ENCODE data around the gene F8.
"Not testable (repeated sequence)": the region's sequence is repeated elsewhere in the genome, so short reads cannot be mapped to it uniquely, and the experiment has no call there.

Gene F8

GRCh38 chrX:155031657-155032056 is 9.1 kb upstream of the F8 start:
- no peak for DNase-seq (ENCODE audit: extremely low read depth in 1 of 2, low read depth in 1 of 2)

GRCh38 chrX:155028877-155029291 is 6.4 kb upstream of the F8 start:
- no peak for DNase-seq (ENCODE audit: extremely low read depth in 1 of 2, low read depth in 1 of 2)

GRCh38 chrX:155028129-155028528 is 5.6 kb upstream of the F8 start:
- DNase-seq (ENCODE audit: extremely low read depth in 1 of 2, low read depth in 1 of 2) = no peak

- no peak for DNase-seq (ENCODE audit: extremely low read depth in 1 of 2, low read depth in 1 of 2)
Observed at GRCh38 chrX:155027509-155028066, 5.1 kb upstream of the F8 start.

- peak; percentile 85 to 89 for DNase-seq (ENCODE audit: extremely low read depth in 1 of 2, low read depth in 1 of 2)
Observed at GRCh38 chrX:155026727-155027508, 4.4 kb upstream of the F8 start, which contains the start of gene FUNDC2. Gene FUNDC2 (plus strand): TSS chrX:155026844. CDS start chrX:155026939, 95 bp downstream.

- DNase-seq (ENCODE audit: extremely low read depth in 1 of 2, low read depth in 1 of 2) = no peak
Observed at GRCh38 chrX:155026420-155026726, 3.9 kb upstream of the F8 start.

GRCh38 chrX:155023907-155024833 is 1.6 kb upstream of the F8 start:
- no peak for DNase-seq (ENCODE audit: extremely low read depth in 1 of 2, low read depth in 1 of 2)

- DNase-seq (ENCODE audit: extremely low read depth in 1 of 2, low read depth in 1 of 2) = no peak
Observed at GRCh38 chrX:155020591-155020990, 1.9 kb downstream of the F8 start.

GRCh38 chrX:155009994-155010472 is 12.5 kb downstream of the F8 start:
- DNase-seq (ENCODE audit: extremely low read depth in 1 of 2, low read depth in 1 of 2) = no peak

GRCh38 chrX:155008578-155008977 is 13.9 kb downstream of the F8 start:
- not testable (repeated sequence) for DNase-seq (ENCODE audit: extremely low read depth in 1 of 2, low read depth in 1 of 2)

GRCh38 chrX:155006913-155007671 is 15.4 kb downstream of the F8 start:
- DNase-seq (ENCODE audit: extremely low read depth in 1 of 2, low read depth in 1 of 2) = not testable (repeated sequence)

- DNase-seq (ENCODE audit: extremely low read depth in 1 of 2, low read depth in 1 of 2) = not testable (repeated sequence)
Observed at GRCh38 chrX:155006379-155006778, 16.1 kb downstream of the F8 start.

GRCh38 chrX:155005190-155005589 is 17.3 kb downstream of the F8 start:
- DNase-seq (ENCODE audit: extremely low read depth in 1 of 2, low read depth in 1 of 2) = no peak

GRCh38 chrX:155001873-155002272 is 20.6 kb downstream of the F8 start:
- DNase-seq (ENCODE audit: extremely low read depth in 1 of 2, low read depth in 1 of 2) = no peak

GRCh38 chrX:155000841-155001240 is 21.7 kb downstream of the F8 start:
- no peak for DNase-seq (ENCODE audit: extremely low read depth in 1 of 2, low read depth in 1 of 2)

- no peak for DNase-seq (ENCODE audit: extremely low read depth in 1 of 2, low read depth in 1 of 2)
Observed at GRCh38 chrX:154998204-154998880, 24.2 kb downstream of the F8 start.

- DNase-seq (ENCODE audit: extremely low read depth in 1 of 2, low read depth in 1 of 2) = no peak
Observed at GRCh38 chrX:154991476-154991875, 31.0 kb downstream of the F8 start.

GRCh38 chrX:154991039-154991438 is 31.5 kb downstream of the F8 start:
- no peak for DNase-seq (ENCODE audit: extremely low read depth in 1 of 2, low read depth in 1 of 2)

GRCh38 chrX:154990496-154990895 is 32.0 kb downstream of the F8 start:
- no peak for DNase-seq (ENCODE audit: extremely low read depth in 1 of 2, low read depth in 1 of 2)

GRCh38 chrX:154988719-154989118 is 33.8 kb downstream of the F8 start:
- no peak for DNase-seq (ENCODE audit: extremely low read depth in 1 of 2, low read depth in 1 of 2)
